Activated naive CD8-positive, alpha-beta T cell treated with anti-CD3 and anti-CD28 coated beads, Interleukin-2, amount 50 U/mL, for 16 hours (primary cell): ENCODE results near the gene SAMD10.
A peak's percentile ranks its signal among the peaks of the same experiment; 100 is the strongest.
"Not testable (repeated sequence)": the region's sequence is repeated elsewhere in the genome, so short reads cannot be mapped to it uniquely, and the experiment has no call there.

ENCODE experiments used
- DNase-seq: peaks from one replicate; pipeline ENCODE4 v3.0.0-alpha.2; 2020; ENCODE audit warnings: low read depth, low spot score

Gene SAMD10

DNA sequence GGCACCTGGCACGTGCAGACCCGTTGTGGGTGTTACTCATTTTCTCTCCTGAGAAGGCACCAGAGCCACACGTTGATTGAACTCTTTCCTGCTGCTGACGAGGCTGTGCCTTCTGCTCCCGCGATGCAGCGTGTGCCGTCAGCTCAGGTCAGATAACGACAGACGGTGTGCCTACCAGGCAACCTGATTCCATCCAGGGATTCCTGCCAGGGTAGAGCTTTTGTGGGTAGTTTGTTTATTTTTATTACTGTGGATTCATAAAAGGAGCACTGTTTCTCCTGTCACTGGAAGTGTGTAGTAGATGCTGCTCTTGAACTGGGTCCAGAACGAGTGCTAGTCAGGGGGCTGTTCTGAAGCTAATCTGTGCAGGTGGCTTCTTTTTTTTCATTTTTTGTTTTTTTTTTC lies 22.2 kb upstream of the SAMD10 start:
- no peak for DNase-seq

- no peak for DNase-seq
Measured at GRCh38 chr20:64000906-64001305, 21.5 kb upstream of the SAMD10 start.

DNA sequence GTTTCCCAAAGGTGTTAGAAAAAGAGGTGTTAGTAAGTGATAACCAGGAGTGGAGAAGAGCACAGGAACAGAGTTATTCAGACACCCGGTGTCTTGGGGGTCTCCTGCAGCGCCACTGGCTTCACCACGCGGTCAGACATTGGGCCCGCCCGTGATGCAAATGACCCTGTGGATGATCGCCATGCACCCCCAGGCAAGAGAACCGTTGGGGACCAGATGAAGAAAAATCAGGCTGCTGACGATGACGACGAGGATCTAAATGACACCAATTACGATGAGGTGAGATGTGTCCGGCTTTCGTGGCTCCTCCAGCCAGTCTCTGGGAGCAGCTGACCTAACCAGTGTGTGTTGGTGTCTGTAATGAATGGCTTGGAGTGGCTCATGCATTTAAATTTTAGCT lies 3.5 kb upstream of the SAMD10 start:
- DNase-seq, result no peak

- DNase-seq, result peak; percentile 89
Measured at GRCh38 chr20:63980806-63981728, 1.6 kb upstream of the SAMD10 start, which contains the start of gene PRPF6. TSS of gene PRPF6 (plus strand) at chr20:63981132. CDS start at chr20:63981246, 114 bp downstream.

- DNase-seq, result no peak
Measured at GRCh38 chr20:63980317-63980805, 919 bp upstream of the SAMD10 start.

- no peak for DNase-seq
Measured at GRCh38 chr20:63979229-63979556, 249 bp downstream of the SAMD10 start.

GRCh38 chr20:63978319-63979228 lies 868 bp downstream of the SAMD10 start:
- DNase-seq, result no peak

GRCh38 chr20:63977739-63978276 lies 1.6 kb downstream of the SAMD10 start:
- no peak for DNase-seq

DNA sequence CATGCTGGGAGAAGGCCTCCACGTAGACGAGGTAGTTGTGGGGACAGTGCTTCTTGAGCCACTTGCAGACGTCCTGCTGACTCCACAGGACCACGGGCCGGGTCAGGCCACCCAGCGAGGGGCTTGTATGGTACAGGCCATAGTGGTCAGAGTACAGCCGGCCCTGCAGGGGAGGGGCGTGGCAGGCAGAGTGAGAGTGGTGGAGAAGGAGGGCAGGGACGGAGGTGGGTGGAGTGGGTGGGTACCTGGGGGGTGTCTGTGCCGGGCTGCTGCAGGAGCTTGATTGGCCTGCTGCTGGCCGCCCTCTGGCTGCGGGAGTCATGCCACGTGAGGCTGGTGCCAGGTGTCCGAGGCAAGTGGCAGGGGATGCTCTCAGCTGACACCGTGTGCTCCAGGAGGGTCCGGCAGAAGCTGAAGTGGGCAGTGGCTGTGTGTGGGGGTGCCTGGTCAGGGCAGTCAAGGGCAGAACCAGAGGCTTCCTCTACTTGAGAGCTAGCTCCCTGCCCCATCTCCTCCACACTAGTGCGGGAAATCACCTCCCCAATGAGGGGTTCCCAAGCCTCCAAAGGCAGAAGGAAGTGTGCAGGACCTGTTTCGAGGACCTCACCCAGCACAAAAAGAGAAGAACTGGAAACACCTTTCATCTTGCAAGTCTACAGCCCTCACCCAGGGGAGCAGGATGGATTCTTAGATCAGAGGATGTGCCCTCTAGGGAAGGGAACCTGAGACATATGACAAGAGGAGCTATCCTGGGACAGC lies 2.3 kb downstream of the SAMD10 start:
- no peak for DNase-seq

DNA sequence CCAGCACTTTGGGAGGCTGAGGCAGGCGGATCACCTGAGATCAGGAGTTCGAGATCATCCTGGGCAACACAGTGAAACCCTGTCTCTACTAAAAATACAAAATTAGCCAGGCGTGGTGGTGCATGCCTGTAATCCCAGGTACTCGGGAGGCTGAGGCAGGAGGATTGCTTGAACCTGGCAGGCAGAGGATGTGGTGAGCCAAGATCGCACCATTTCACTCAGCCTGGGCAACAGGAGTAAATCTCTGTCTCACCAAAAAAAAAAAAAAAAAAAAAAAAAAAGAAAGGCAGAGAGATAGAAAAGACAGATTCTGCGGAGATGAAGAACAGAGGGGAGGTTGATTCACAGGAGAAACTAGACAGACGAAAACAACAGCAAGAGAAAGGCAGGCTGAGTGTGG lies 2.9 kb downstream of the SAMD10 start:
- DNase-seq, result not testable (repeated sequence)

DNA sequence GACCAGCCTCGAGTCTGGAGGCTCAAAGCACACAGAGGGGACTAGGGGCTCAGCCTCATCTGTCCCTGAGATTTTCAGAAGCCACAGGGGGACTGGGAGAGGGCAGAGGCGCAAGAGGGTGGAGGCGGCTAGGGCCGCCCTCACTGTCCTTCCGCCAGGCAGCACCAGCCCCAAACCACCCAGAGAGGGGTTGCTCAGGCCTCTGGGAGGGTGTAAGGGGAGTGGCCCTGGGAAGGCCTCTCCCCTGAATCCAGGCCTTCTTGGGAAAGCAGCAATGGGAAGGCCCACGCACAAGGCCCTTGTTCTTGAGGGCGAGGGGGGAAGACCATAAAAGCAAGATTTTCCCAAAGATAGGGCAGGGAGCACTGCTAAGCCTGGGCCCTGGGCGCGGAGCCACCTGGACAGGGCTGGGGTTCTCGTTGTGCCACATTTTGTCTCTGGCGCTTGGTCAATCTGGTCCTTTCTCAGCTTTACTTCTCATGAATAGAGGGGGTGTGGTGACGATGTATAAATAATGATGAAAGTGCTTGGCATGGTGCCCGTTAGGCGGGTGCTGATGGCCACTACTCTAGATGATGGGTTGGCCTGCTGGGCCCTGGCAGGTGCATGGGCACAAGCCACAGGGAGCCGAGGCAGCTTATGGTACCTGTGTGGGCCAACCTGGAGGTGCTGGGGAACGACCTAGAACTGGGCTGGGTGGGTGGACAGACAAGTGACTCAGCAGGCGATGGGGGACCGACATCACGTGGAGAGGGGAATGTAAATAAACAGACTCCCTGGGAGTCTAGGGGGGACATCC lies 4.8 kb downstream of the SAMD10 start:
- no peak for DNase-seq

GRCh38 chr20:63973636-63974401 lies 5.6 kb downstream of the SAMD10 start:
- peak; percentile 62 for DNase-seq

DNA sequence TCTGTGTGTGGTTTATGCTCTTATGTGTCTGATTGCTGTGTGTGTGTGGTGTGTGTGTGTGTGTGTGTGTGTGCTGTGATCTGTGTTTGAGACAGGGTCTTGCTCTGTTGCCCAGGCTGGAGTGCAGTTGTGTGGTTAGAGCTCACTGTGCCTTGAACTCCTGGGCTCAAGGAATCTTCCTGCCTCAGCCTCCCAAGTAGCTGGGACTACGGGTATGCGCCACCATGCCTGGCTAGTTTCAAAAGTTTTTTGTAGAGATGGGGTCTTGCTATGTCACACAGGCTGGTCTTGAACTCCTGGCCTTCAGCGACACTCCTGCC lies 6.3 kb downstream of the SAMD10 start:
- DNase-seq, result no peak

DNA sequence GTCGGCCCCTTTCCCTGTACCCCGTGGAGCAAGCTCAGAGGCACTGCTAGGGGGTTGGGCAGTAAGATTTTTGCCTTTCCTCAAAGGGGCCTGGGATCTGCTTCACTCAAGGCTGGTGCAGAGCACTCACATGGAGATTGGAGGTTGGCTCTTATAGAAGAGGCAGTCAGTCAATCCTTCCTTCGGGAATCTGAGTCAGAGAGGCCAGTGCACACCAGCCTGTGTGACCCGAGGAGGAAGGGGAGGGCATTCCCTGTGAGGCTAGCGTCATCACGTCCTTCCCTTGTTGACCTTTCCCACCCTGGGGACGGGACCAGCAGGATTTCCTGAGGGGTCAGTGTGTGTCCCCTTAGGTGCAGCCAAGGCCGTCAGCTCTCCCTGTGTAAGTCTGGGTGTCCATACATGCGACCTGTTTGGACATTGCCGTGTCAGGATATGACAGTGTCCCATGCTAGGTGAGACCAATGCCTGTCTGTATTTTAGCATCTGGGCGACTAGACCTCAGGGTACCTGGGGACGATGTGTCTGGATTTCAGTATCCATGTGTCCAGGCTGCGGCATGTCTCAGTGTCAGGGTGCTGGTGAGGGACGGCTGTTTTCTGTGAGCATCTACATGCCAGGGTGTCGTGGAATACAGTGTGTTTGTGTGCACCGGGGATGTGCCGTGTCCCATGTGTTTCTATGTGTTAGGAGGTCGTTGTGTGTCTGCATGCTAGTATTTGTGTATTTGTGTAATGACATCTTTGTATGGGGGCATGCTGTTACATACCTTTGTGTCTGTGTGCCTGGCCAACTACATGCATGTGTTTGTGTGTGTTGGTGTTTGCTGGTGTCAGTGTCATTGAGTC lies 6.9 kb downstream of the SAMD10 start:
- no peak for DNase-seq

DNA sequence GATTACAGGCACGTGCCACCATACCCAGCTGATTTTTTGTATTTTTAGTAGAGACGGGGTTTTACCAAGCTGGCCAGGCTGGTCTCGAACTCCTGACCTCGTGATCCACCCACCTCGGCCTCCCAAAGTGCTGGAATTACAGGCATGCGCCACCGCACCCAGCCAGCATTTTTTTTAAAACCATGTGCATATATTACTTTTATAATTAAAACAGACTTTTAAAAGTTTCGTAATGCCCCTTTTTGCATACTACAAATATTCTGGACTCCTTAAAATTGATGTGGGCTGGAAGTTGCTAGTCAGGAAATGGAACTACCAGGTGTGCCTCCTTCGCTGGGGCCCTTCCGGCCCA lies 7.5 kb downstream of the SAMD10 start:
- not testable (repeated sequence) for DNase-seq

DNA sequence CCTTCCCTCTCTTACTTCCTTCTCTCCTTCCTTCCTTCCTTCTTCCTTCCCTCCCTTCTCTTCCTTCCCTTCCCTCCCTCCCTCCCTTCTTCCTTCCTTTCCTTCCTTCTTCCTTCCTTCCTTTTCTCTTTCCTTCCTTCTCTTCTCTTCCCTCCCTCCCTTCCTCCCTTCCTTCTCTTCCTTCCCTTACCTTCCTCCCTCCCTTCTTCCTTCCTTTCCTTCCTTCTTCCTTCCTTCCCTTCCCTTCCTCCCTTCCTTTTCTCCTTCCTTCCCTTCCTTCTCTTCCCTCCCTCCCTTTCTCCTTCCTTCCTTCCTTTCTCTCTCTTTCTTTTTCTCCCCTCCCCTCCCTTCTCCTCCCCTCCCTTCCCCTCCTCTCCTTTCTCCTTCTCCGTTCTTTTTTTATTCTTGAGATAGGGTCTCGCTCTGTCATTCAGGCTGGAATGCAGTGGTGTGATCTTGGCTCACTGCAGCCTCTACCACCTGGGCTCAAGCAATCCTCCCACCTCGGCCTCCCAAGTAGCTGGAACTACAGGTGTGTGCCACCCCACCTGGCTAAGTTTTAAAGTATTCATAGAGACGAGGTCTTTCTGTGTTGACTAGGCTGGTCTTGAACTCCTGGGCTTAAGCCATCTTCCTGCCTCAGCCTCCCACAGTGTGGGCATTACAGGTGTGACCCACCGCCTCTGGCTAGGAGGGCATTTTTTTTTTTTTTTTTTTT lies 8.6 kb downstream of the SAMD10 start:
- no peak for DNase-seq

GRCh38 chr20:63969838-63970713 lies 9.4 kb downstream of the SAMD10 start, which contains the start of gene ZNF512B:
TSS of gene ZNF512B (minus strand) at chr20:63969930. CDS start at chr20:63967950, 1,980 bp downstream.
- no peak for DNase-seq
